ENCODE data around the gene IFITM5. TPM values are rescaled to one million over a fixed set of nuclear protein-coding genes. Genes with fewer than 3 reads are reported as not detected.

The IFITM5 gene
- total RNA-seq, 1 donor from 2014 or later: not detected

- TF ChIP-seq CTCF (IDR thresholded peaks at IDR 0.05; ENCODE audit: partially characterized antibody, unreplicated experiment): no peak
- H3K27ac Mint-ChIP-seq (ENCODE audit: unreplicated experiment): no peak overlapping the region
- H3K27me3 Mint-ChIP-seq (ENCODE audit: unreplicated experiment): peaks cover 3% of the 10 kb centered on the region
- peaks cover 10% of the 10 kb centered on the region for H3K36me3 Mint-ChIP-seq (ENCODE audit: unreplicated experiment)
- H3K9me3 Mint-ChIP-seq (ENCODE audit: unreplicated experiment): peaks cover 7% of the 10 kb centered on the region
- peaks cover 15% of the 10 kb centered on the region for H3K4me1 Mint-ChIP-seq (ENCODE audit: low read depth, unreplicated experiment)
- H3K4me3 Mint-ChIP-seq (ENCODE audit: unreplicated experiment): no peak overlapping the region
- no peak for DNase-seq
Measured at GRCh38 chr11:256952-257737, 42.2 kb downstream of the IFITM5 start.

GRCh38 chr11:255816-256215, 43.5 kb downstream of the IFITM5 start:
- H3K36me3 Mint-ChIP-seq (ENCODE audit: unreplicated experiment): peaks cover 8% of the 10 kb centered on the region

DNA sequence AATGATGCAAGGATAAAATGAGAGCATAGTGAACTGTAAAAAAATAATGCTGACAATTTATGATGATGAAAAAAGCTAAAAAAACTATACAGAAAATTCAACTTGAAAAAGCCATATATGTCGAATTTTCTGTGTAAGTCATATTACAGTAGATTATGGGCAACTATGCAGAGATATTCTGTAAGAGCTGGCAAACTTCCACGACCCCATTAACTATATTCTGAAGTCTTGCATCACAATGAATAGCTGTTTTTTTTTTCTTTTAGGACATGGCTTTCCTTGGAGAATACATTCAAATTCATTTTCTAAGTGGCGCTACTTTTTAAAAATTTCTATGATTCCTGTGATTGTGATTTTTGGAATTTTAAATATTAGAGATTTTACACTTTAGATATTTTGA, 44.1 kb downstream of the IFITM5 start:
- TF ChIP-seq CTCF (IDR thresholded peaks at IDR 0.05; ENCODE audit: partially characterized antibody, unreplicated experiment): no peak
- no peak for DNase-seq
- Mint-ChIP-seq H3K27ac (ENCODE audit: unreplicated experiment) (no peak overlapping the region), H3K36me3 (ENCODE audit: unreplicated experiment) (peaks cover 8% of the 10 kb centered on the region), H3K4me1 (ENCODE audit: low read depth, unreplicated experiment) (peaks cover 27% of the 10 kb centered on the region), H3K4me3 (ENCODE audit: unreplicated experiment) (no peak overlapping the region), H3K9me3 (ENCODE audit: unreplicated experiment) (peaks cover 12% of the 10 kb centered on the region), H3K27me3 (ENCODE audit: unreplicated experiment) (peaks cover 6% of the 10 kb centered on the region)

More at GRCh38 chr11:255816-256215, 43.5 kb downstream of the IFITM5 start:
- no peak overlapping the region for H3K27ac Mint-ChIP-seq (ENCODE audit: unreplicated experiment)
- peaks cover 12% of the 10 kb centered on the region for H3K9me3 Mint-ChIP-seq (ENCODE audit: unreplicated experiment)
- TF ChIP-seq CTCF (IDR thresholded peaks at IDR 0.05; ENCODE audit: partially characterized antibody, unreplicated experiment): no peak
- H3K4me3 Mint-ChIP-seq (ENCODE audit: unreplicated experiment): no peak overlapping the region
- H3K27me3 Mint-ChIP-seq (ENCODE audit: unreplicated experiment): peaks cover 6% of the 10 kb centered on the region
- DNase-seq: no peak
- H3K4me1 Mint-ChIP-seq (ENCODE audit: low read depth, unreplicated experiment): peaks cover 27% of the 10 kb centered on the region

- Mint-ChIP-seq H3K27me3 (ENCODE audit: unreplicated experiment) (peaks cover 6% of the 10 kb centered on the region), H3K27ac (ENCODE audit: unreplicated experiment) (no peak overlapping the region), H3K4me3 (ENCODE audit: unreplicated experiment) (no peak overlapping the region)
Measured at GRCh38 chr11:253886-254270, 45.4 kb downstream of the IFITM5 start.

More at GRCh38 chr11:253886-254270, 45.4 kb downstream of the IFITM5 start:
- TF ChIP-seq CTCF (IDR thresholded peaks at IDR 0.05; ENCODE audit: partially characterized antibody, unreplicated experiment): no peak
- Mint-ChIP-seq H3K36me3 (ENCODE audit: unreplicated experiment) (peaks cover 8% of the 10 kb centered on the region), H3K9me3 (ENCODE audit: unreplicated experiment) (peaks cover 10% of the 10 kb centered on the region), H3K4me1 (ENCODE audit: low read depth, unreplicated experiment) (peaks cover 27% of the 10 kb centered on the region)
- no peak for DNase-seq
